CD4-positive, alpha-beta T cell treated with Interleukin-4 for 1 hour (primary cell): ENCODE measurements around the gene TXNRD3.
A peak's percentile ranks its signal among the peaks of the same experiment; 100 is the strongest.

Experiments
- DNase-seq, 2 donors: peaks; one replicate each; pipeline ENCODE4 v3.0.0-alpha.2; 2020 to 2022

Gene TXNRD3

DNA sequence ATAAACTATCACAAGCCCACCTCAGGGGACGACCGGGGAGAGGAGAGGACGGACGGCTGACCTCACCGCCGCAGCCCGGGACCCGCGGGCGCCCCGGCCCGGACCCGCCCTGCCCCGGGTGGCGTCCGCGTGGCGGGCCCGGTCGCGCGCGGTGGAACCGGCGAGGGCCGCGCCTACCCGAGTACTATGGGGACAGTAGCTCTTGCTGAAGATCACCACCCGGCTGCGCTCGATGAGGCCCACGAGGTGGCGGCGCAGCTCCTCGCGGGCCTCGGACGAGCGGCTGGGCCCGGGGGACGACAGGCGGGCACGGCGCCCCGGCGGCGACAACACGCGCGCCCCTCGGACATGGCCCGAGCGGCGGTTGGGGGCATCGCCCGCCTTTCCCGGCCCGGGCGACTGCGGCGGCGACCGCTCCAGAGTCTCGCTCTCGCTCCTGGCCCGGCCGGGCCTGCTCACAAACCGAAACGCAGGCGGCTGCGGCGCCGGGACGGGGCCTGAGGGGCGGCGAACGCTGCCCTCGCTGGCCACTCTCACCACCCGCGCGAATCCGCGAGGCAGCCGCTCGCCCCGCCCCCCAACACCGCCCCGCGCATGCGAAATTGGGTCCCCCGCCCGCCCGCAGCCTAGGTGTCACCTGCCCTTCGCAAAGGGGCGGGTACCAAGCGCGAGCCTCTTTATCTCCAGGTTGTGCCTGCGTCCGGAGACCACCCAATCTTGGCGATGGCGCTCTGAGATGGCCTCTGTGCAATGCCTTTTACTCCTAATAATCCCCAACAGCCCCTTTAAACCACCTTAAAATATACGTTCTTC lies at the start of gene TXNRD3:
Gene TXNRD3, minus strand, starts transcription at position 554 of the 813 bp plus-strand sequence.
- DNase-seq, result peak; percentile 63 to 68

DNA sequence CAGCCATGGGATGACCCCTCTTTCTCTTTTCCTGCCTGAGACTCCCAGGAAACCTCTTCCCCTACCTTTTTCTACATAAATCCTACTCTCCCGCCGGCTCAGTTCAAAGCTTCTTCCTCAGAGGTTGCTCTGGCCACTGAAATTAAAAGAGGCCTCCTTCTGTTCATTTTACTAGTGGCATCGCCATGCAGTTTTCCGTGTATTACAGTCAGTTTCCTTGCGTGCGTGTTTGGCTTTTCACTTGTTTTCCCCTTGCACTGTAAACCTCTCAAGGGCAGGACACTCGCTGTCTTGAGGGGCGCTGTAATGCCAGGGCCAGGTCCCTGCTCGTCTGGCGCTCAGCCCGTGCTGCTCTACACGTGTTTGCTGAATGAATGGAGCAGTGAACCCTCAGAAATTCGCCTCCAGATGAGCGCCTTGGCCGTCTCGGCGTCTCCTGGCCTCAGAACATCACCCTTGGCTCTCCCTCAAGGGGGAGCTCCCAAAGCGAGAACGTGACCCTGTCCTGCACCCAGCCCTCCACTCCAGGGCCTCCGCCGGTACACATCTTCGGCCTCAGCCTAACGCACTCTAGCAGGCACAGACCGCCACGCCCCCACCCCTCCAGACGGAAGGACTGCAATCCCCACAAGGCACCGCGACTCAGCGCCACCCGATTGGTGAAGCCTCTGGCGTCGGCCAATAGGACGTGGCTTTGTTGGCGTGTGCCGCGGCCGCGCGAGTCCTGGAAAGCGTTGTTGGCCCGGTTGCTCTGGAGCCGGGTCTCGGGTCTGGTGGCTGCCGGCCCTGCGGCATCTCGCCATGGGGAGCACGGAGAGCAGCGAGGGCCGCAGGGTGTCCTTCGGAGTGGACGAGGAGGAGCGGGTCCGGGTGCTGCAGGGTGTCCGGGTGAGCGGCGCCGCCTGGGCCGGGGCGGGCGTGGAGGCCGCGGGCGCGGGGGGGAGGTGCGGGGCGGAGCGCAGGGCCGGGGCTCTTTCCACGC lies 48.9 kb upstream of the TXNRD3 start, which contains the start of gene CHCHD6:
Gene CHCHD6, plus strand, starts transcription at position 729 of the 982 bp plus-strand sequence. Its CDS starts 73 bp downstream, at position 802.
- DNase-seq, result peak; percentile 95 to 96

GRCh38 chr3:126699011-126699410 lies 44.1 kb upstream of the TXNRD3 start:
- no peak for DNase-seq

- no peak for DNase-seq
These were observed 41.9 kb upstream of the TXNRD3 start for GRCh38 chr3:126696701-126697267.

GRCh38 chr3:126693921-126694320 lies 39.0 kb upstream of the TXNRD3 start:
- no peak for DNase-seq

- no peak for DNase-seq
These were observed 37.9 kb upstream of the TXNRD3 start for GRCh38 chr3:126692858-126693257.

DNA sequence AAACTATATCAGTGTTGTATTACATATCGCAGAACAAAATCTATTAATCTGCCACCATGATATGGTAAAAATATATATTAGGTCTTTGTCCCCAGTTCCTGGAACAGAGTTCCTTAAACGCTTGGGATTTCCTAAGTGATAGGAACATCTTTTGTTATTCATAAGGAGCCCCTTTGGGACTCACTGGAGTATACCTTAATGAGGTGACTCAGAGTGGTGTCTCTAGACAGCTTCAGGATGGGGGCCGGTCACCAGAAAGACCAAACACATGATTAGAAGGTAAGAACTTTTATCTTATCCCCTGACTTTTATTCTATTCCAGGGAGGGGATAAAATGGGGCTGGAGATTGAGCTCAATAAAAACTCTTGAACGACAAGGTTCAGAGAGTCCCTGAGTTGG lies 36.8 kb upstream of the TXNRD3 start:
- DNase-seq, result no peak

DNA sequence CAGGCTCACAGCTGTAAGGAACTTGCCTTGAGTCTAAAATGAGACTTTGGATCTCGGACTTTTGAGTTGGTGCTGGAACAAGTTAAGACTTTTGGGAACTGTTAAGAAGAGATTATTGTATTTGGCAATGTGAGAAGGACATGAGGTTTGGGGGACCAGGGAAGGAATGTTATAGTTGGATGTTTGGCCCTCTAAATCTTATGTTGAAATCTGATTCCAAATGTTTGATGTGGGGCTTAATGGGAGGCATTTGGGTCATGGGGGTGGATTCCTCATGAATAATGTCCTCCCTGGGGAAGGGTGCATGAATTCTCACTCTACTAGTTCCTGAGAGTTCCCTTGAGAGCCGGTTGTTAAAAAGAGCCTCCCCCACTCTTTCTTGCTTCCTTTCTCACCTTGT lies 30.6 kb upstream of the TXNRD3 start:
- DNase-seq, result no peak

DNA sequence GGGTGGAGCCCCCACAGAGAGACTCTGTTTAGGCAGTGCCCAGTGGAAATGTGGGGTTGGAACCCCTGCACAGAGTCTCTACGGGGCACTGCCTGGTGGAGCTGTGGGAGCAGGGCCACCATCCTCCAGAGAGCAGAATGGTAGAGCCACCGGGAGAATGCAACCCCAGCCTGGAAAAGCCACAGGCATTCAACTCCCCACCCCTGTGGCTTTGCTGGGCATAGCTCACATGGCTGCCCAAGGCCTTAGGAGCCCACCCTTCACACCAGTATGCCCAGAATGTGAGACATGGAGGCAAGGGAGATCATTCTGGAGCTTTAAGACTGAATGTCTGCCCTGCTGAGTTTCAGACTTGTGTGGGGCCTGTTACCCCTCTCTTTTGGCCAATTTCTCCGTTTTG lies 30.1 kb upstream of the TXNRD3 start:
- no peak for DNase-seq

GRCh38 chr3:126684218-126684751 lies 29.4 kb upstream of the TXNRD3 start:
- DNase-seq, result no peak

DNA sequence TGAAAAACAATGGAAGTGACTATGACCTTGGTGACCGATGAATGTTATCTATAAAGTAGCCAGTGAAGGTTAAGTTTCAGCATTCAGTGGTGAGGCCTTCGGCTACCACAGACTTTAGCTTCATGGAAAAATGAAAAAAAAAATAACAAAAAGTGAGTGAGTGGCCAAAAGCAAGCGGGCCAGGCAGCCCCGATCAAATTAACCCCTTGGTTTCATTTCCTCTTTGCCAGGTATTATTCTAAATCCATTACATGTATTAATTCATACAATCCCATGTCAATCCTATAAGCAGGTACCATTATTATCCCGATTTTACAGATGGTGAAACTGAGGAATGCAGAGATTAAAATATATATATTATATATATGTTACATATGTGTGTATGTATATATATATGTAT lies 28.1 kb upstream of the TXNRD3 start:
- no peak for DNase-seq

DNA sequence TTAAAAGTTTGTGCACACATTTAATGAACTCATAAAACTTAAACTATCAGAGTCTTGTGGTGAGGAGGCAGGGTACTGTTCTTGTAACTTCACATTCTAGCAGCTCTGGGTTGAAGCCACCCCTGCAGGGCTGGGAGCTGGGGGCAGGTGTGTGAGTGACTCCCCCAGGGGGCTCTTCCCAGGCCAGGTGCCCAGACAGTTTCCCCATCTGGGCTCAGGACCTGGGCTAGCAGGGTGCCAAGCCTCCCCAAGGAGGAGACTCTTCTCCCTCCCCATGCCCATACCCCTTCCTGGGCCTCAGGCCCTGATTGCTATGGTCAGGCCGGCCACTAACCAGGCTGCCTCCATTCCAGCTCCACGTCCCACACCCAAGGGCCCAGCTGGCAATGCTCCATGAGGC lies 27.1 kb upstream of the TXNRD3 start:
- DNase-seq, result no peak

- DNase-seq, result no peak
These were observed 25.7 kb upstream of the TXNRD3 start for GRCh38 chr3:126680667-126681055.

DNA sequence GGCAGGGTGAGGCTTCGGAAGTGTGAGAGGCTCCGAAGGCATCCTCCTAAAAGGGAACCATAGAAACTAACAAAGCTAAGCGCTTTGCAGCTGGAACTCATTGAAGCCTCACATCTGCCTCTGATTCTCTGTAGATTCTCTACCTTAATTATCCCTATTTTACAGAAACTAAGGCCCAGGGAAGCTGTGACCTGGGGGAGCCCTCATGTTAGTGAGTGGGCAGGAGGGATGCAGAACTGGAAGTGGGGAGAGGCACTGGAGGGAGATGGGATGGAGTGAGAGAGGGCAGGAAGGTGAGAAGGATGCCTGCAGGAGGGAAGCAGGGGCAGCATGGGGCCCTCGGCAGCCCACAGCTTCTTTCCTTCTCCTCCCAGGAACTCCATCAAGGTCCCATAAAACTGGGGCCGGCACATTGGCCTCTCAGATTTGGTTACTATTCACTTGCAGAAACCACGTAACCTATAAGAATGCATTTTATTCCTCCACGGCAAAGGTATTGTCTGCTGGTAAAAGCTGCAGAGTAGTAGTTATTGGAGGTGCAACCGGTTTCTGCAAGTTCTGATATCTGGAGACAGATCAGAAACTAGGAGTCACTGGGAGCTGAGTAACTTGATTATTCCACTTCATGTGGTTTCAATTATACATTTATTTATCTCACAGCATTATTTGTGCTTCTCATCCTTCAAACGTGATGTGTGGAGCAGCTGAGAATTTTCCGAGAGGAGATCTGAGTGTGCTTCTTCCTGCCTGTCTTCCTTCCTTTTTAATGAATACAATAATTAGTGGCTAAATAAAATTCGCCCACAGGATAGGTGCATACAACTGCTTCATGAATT lies 25.1 kb upstream of the TXNRD3 start:
- no peak for DNase-seq

DNA sequence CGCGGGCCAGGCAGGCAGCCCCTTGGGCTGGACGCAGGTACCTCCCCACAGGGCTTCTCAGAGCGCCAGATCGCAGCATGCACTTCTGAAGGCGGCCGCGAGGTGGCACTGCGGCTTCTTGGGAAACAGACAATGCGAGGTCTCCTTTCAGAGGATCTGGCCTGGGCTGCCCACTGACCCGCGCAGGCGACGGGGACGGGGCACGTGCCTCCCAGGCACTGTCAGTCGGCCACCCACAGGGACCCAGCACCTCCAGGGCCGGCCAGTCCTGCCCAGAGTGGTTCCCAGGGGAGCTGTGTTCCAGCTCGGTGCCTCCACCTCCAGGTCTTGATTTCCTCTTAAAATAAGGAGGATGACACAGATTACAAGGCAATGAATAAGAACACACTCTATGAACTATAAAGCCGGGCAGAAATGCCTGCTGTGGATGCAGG lies 24.4 kb upstream of the TXNRD3 start:
- peak; percentile 72 to 76 for DNase-seq

- no peak for DNase-seq
These were observed 23.9 kb upstream of the TXNRD3 start for GRCh38 chr3:126678693-126679317.

GRCh38 chr3:126677862-126678503 lies 23.1 kb upstream of the TXNRD3 start:
- no peak for DNase-seq

GRCh38 chr3:126676919-126677705 lies 22.2 kb upstream of the TXNRD3 start:
- no peak for DNase-seq

GRCh38 chr3:126672741-126673140 lies 17.8 kb upstream of the TXNRD3 start:
- DNase-seq, result no peak

GRCh38 chr3:126672340-126672739 lies 17.4 kb upstream of the TXNRD3 start:
- no peak for DNase-seq
